Naive thymus-derived CD4-positive, alpha-beta T cell (primary cell): Measurements from ENCODE around the gene AMN1. TPM values are rescaled to one million over a fixed set of nuclear protein-coding genes. Genes with fewer than 3 reads are reported as not detected.
"Not testable (repeated sequence)": the region's sequence is repeated elsewhere in the genome, so short reads cannot be mapped to it uniquely, and the experiment has no call there.

Source experiments
- ATAC-seq: fragments of 150-1000 bp; cut with Tn5 transposase; 2 replicates; pipeline ENCODE4 v1.10.0; 2021; ENCODE audit warnings: mild to moderate bottlenecking, moderate library complexity
- CTCF ChIA-PET: fragments of 350-600 bp; sonication (Branson Sonifier 250); formaldehyde crosslinking; loops from one replicate; lab custom pipeline; 2021; ENCODE audit warnings: antibody characterized with exemption; lab: Charles Lee
- POLR2A ChIA-PET: fragments of 350-600 bp; sonication (Branson Sonifier 250); formaldehyde crosslinking; loops from one replicate; lab custom pipeline; 2021; ENCODE audit warnings: antibody characterized with exemption, inconsistent platforms; lab: Charles Lee
- DNase-seq, 9 donors: peaks; one replicate each; pipeline versions ENCODE4 v3.0.0 to v3.0.0-alpha.2; 2020 to 2022; ENCODE audit warnings: mixed read lengths in 1 of 9
- H3K27ac ChIP-seq: one replicate; pipeline ENCODE4 v1.7.0; 2013; ENCODE audit warnings: mild to moderate bottlenecking, low read depth, low read length, moderate library complexity
- H3K27me3 ChIP-seq, 2 donors: one replicate each; pipeline ENCODE4 v1.7.0; 2013; ENCODE audit warnings: low read length in 2 of 2, mild to moderate bottlenecking in 2 of 2, moderate library complexity in 2 of 2; ENCODE audit not compliant: control insufficient read depth in 2 of 2, insufficient read depth in 2 of 2
- H3K36me3 ChIP-seq, 3 experiments: 1 replicate in 2 of 3; 2 replicates in 1 of 3; pipeline ENCODE4 v1.7.0; 2013; ENCODE audit warnings: low read length in 3 of 3, mild to moderate bottlenecking in 3 of 3, moderate library complexity in 1 of 3; ENCODE audit not compliant: insufficient read depth in 3 of 3, control insufficient read depth in 2 of 3
- H3K4me1 ChIP-seq, 2 donors: one replicate each; pipeline ENCODE4 v1.7.0; 2013; ENCODE audit warnings: low read length in 2 of 2, mild to moderate bottlenecking in 2 of 2, moderate library complexity in 1 of 2; ENCODE audit not compliant: control insufficient read depth in 2 of 2, insufficient read depth in 2 of 2
- H3K4me3 ChIP-seq: 2 replicates; pipeline ENCODE4 v1.7.0; 2013; ENCODE audit warnings: mild to moderate bottlenecking, low read length
- H3K9me3 ChIP-seq, 3 experiments: 1 replicate in 2 of 3; 2 replicates in 1 of 3; pipeline ENCODE4 v1.7.0; 2013; ENCODE audit warnings: low read length in 3 of 3; ENCODE audit not compliant: control insufficient read depth in 2 of 3
- H3K27ac Mint-ChIP-seq, 9 donors: one replicate each; pipeline ENCODE4 v1.8.0; 2020 to 2022; ENCODE audit warnings: mixed read lengths in 9 of 9, mild to moderate bottlenecking in 8 of 9, moderate library complexity in 5 of 9, inconsistent platforms in 2 of 9
- H3K27me3 Mint-ChIP-seq, 5 donors: one replicate each; pipeline ENCODE4 v1.8.0; 2021 to 2022; ENCODE audit warnings: mixed read lengths in 5 of 5, mild to moderate bottlenecking in 1 of 5
- H3K36me3 Mint-ChIP-seq, 5 donors: one replicate each; pipeline ENCODE4 v1.8.0; 2020 to 2022; ENCODE audit warnings: mixed read lengths in 5 of 5, mild to moderate bottlenecking in 3 of 5, inconsistent platforms in 1 of 5
- H3K4me1 Mint-ChIP-seq, 7 donors: one replicate each; pipeline ENCODE4 v1.8.0; 2020 to 2022; ENCODE audit warnings: mixed read lengths in 7 of 7, mild to moderate bottlenecking in 3 of 7, inconsistent platforms in 1 of 7
- H3K4me3 Mint-ChIP-seq, 10 donors: one replicate each; pipeline ENCODE4 v1.8.0; 2020 to 2022; ENCODE audit warnings: mild to moderate bottlenecking in 10 of 10, mixed read lengths in 10 of 10, moderate library complexity in 6 of 10, inconsistent platforms in 2 of 10
- H3K9me3 Mint-ChIP-seq, 11 donors: one replicate each; pipeline ENCODE4 v1.8.0; 2020 to 2022; ENCODE audit warnings: mixed read lengths in 11 of 11, mild to moderate bottlenecking in 4 of 11, inconsistent platforms in 1 of 11, moderate library complexity in 1 of 11
- intact Hi-C, 2 donors: fragments of 100-400 bp; cut with micrococcal nuclease; formaldehyde crosslinking; loops; one replicate each; pipeline ENCODE4 v1.15.1; 2023
- polyA plus RNA-seq, 2 donors: library from polyadenylated mRNA; unstranded; fragments of 300-500 nt; fragmentation: Illumina TruSeq; gene quantifications; one replicate each; pipeline ENCODE4 v1.2.3, GENCODE V29; 2021
- total RNA-seq, 6 experiments: library from RNA in 5 of 6; stranded (reverse) in 5 of 6; gene quantifications; 1 replicate in 5 of 6; 2 replicates in 1 of 6; pipeline ENCODE4 v1.2.3 and lab custom pipeline; 2021 to 2026

AMN1 gene
- total and polyA plus RNA-seq, 7 experiments from 2014 or later, result 4.1 to 22.9 (median 15.7) TPM

- DNase-seq, result no peak
- Mint-ChIP-seq H3K4me3 (peak overlapping the region in 1 of 10 donors; percentile 25), H3K4me1 (peaks cover 31 to 88% (median 78%) of the 10 kb centered on the region in 7 donors), H3K27ac (peak overlapping the region in 7 of 9 donors; percentile 28 to 85 (median 62)), H3K9me3 (peaks cover 0 to 5% (median 0%) of the 10 kb centered on the region in 11 donors), H3K27me3 (no peaks in the 10 kb centered on the region), H3K36me3 (peaks cover 0 to 5% (median 0%) of the 10 kb centered on the region in 5 donors)
- intact Hi-C loops, result loop anchor here in 1 of 2 donors (5.0 kb wide), 1 partner anchor 418 kb away; no protein-coding TSS in a partner anchor
- Histone ChIP-seq H3K36me3 (no peaks in the 10 kb centered on the region), H3K4me3 (no peak overlapping the region), H3K9me3 (no peaks in the 10 kb centered on the region), H3K4me1 (peaks cover 17 to 38% of the 10 kb centered on the region in 2 donors), H3K27ac (no peak overlapping the region), H3K27me3 (no peaks in the 10 kb centered on the region)
- ATAC-seq, result no peak
- ChIA-PET POLR2A (interaction anchor here (0.6 to 1.1 kb wide), 4 partner anchors 10 to 422 kb away, joined by 3 to 4 read pairs (median 3); no protein-coding TSS in a partner anchor), CTCF (no interaction called here)
These were observed 11.8 kb upstream of the AMN1 start for GRCh38 chr12:31740628-31741027.

DNA sequence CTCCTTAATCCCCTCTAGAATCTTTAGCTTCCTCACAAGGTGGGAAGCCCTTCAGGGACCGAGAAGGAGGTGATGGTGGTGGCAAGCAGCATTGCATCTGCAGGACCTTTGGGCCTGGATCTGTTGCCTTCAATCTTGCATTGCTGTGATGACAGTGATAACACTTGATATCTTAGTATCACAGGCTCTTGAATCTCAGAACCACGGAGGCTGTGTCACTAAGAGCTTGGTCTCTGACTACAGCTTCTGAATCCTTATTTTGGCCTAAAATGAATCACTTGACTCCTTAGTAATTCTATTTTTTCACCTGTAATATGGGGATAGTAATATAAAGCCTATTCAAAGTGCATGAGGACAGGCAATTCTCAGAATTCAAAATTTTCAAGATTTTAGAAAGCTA lies 8.9 kb upstream of the AMN1 start:
- ChIA-PET CTCF (no interaction called here), POLR2A (interaction anchor here (0.6 to 2.2 kb wide), 3 partner anchors 18 to 222 kb away, joined by 3 to 14 read pairs (median 4); partner anchors contain the start of gene RESF1)
- ATAC-seq, result no peak
- no peak overlapping the region for H3K4me3 ChIP-seq
- no peak overlapping the region for H3K27ac ChIP-seq
- Mint-ChIP-seq H3K9me3 (peaks cover 0 to 9% (median 3%) of the 10 kb centered on the region in 11 donors), H3K27ac (peak overlapping the region; percentile 61 to 97 (median 91)), H3K27me3 (no peaks in the 10 kb centered on the region), H3K4me1 (peaks cover 31 to 84% (median 75%) of the 10 kb centered on the region in 7 donors), H3K4me3 (peak overlapping the region in 5 of 10 donors; percentile 19 to 64 (median 41)), H3K36me3 (peaks cover 0 to 18% (median 5%) of the 10 kb centered on the region in 5 donors)
- no peaks in the 10 kb centered on the region for H3K27me3 ChIP-seq
- H3K9me3 ChIP-seq, result no peaks in the 10 kb centered on the region
- DNase-seq, result no peak
- H3K36me3 ChIP-seq, result no peaks in the 10 kb centered on the region
- intact Hi-C loops, result loop anchor here in 1 of 2 donors (1.0 to 2.0 kb wide), 2 partner anchors 8 to 13 kb away; no protein-coding TSS in a partner anchor
- H3K4me1 ChIP-seq, result peaks cover 13 to 34% of the 10 kb centered on the region in 2 donors

DNA sequence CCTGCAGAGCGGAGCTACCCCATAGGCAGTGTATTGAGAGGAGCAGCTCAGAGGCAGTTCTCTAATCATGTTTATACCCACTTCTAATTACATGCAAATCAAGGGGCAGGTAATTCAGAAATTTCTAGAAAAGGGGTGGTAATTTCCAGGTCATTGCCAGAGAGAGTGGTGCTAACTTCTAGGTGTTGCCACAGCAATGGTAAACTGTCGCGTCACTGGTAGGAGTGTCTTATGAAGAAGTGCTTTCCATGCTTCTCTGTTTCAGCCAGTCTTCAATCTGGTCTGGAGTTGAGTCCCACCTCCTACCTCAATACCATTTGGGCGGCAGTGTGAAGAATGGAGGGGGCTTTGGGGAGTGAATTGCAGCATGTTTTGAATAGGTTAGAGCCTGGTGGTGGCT lies 8.5 kb upstream of the AMN1 start:
- no peaks in the 10 kb centered on the region for H3K9me3 ChIP-seq
- peak in 2 of 9 donors; percentile 25 to 27 for DNase-seq

GRCh38 chr12:31736472-31736871 lies 7.7 kb upstream of the AMN1 start:
- H3K36me3 ChIP-seq, result no peaks in the 10 kb centered on the region
- no peaks in the 10 kb centered on the region for H3K9me3 ChIP-seq
- ATAC-seq, result peak; percentile 96
- Mint-ChIP-seq H3K36me3 (peaks cover 0 to 25% (median 5%) of the 10 kb centered on the region in 5 donors), H3K4me1 (peaks cover 19 to 81% (median 67%) of the 10 kb centered on the region in 7 donors), H3K4me3 (peak overlapping the region; percentile 34 to 78 (median 42)), H3K27ac (peak overlapping the region; percentile 78 to 97 (median 91)), H3K9me3 (peaks cover 0 to 18% (median 5%) of the 10 kb centered on the region in 11 donors), H3K27me3 (no peaks in the 10 kb centered on the region)
- peak in 8 of 9 donors; percentile 50 to 92 (median 85) for DNase-seq
- peak overlapping the region; percentile 63 for H3K27ac ChIP-seq
- no peak overlapping the region for H3K4me3 ChIP-seq
- H3K4me1 ChIP-seq, result peaks cover 4 to 27% of the 10 kb centered on the region in 2 donors
- POLR2A ChIA-PET, result interaction anchor here (0.5 to 2.2 kb wide), 7 partner anchors 9 to 237 kb away, joined by 3 to 14 read pairs (median 3); partner anchors contain the start of gene RESF1
- CTCF ChIA-PET, result interaction anchor here (0.7 kb wide), 1 partner anchor 10 kb away, joined by 5 read pairs; no protein-coding TSS in a partner anchor
- intact Hi-C loops, result loop anchor here (1.0 to 2.0 kb wide), 4 partner anchors 8 to 160 kb away; no protein-coding TSS in a partner anchor
- no peaks in the 10 kb centered on the region for H3K27me3 ChIP-seq

More for the DNA sequence above, 8.5 kb upstream of the AMN1 start:
- ChIA-PET POLR2A (interaction anchor here (1.2 to 2.2 kb wide), 2 partner anchors 153 to 222 kb away, joined by 3 to 14 read pairs; partner anchors contain the start of gene RESF1), CTCF (no interaction called here)
- Histone ChIP-seq H3K4me3 (no peak overlapping the region), H3K36me3 (no peaks in the 10 kb centered on the region), H3K27ac (peak overlapping the region; percentile 63), H3K27me3 (no peaks in the 10 kb centered on the region), H3K4me1 (peaks cover 9 to 30% of the 10 kb centered on the region in 2 donors)
- H3K36me3 Mint-ChIP-seq, result peaks cover 0 to 19% (median 5%) of the 10 kb centered on the region in 5 donors
- no peaks in the 10 kb centered on the region for H3K27me3 Mint-ChIP-seq
- peaks cover 27 to 81% (median 72%) of the 10 kb centered on the region in 7 donors for H3K4me1 Mint-ChIP-seq
- H3K4me3 Mint-ChIP-seq, result peak overlapping the region in 6 of 10 donors; percentile 19 to 64 (median 37)
- no peak for ATAC-seq
- peaks cover 0 to 10% (median 4%) of the 10 kb centered on the region in 11 donors for H3K9me3 Mint-ChIP-seq
- intact Hi-C loops, result loop anchor here in 1 of 2 donors (1.0 to 2.0 kb wide), 2 partner anchors 8 to 13 kb away; no protein-coding TSS in a partner anchor
- H3K27ac Mint-ChIP-seq, result peak overlapping the region; percentile 78 to 97 (median 91)

DNA sequence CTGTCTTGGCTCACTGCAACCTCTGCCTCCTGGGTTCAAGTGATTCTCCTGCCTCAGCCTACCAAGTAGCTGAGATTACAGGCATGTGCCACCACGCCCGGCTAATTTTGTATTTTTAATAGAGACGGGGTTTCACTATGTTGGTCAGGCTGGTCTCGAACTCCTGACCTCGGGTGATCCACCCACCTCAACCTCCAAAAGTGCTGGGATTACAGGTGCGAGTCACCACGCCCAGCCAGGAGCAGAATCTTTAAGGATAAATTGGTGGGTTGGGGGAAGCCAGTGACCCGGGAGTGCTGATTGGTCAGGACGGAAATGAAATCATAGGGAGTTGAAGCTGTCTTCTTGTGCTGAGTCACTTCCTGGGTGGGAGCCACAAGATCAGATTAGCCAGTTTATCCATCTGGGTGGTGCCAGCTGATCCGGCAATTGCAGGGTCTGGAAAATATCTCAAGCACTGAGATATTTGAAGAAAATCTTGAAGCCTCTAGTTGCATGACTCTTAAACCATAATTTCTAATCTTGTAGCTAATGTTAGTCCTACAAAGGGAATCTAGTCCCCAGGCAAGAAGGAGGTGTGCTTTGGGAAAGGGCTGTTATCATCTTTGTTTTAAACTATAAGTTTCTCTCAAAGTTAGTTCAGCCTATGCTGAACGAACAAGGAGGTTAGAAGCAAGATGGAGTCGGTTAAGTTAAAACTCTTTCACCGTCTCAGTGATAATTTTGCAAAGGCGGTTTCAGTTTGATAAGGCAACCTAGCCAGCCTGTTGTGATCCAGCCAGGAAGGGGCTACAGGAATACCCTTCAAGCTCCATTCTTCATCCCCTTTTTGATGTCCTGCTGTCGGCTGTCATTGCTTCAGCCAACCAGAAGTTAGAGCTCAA lies 5.0 kb upstream of the AMN1 start:
- POLR2A ChIA-PET, result interaction anchor here (0.6 to 5.3 kb wide), 4 partner anchors 15 to 225 kb away, joined by 3 to 23 read pairs (median 4); partner anchors contain the start of gene RESF1
- H3K9me3 ChIP-seq, DNase-seq, ATAC-seq, H3K27ac ChIP-seq, intact Hi-C loops, H3K27me3 ChIP-seq, H3K27me3 Mint-ChIP-seq, H3K36me3 ChIP-seq, H3K4me3 ChIP-seq: not testable (repeated sequence)
- CTCF ChIA-PET, result interaction anchor here (0.8 to 1.6 kb wide), 2 partner anchors 9 to 12 kb away, joined by 3 to 4 read pairs; no protein-coding TSS in a partner anchor
- Mint-ChIP-seq H3K27ac (peak overlapping the region in 7 of 9 donors; percentile 38 to 82 (median 55)), H3K4me1 (peaks cover 27 to 79% (median 70%) of the 10 kb centered on the region in 7 donors), H3K9me3 (peaks cover 4 to 45% (median 20%) of the 10 kb centered on the region in 11 donors), H3K36me3 (peaks cover 5 to 44% (median 10%) of the 10 kb centered on the region in 5 donors), H3K4me3 (peak overlapping the region in 3 of 10 donors; percentile 35 to 63 (median 37))
- H3K4me1 ChIP-seq, result peaks cover 6 to 24% of the 10 kb centered on the region in 2 donors
